Activated T-cell treated with anti-CD3 and anti-CD28 coated beads, Interleukin-2, amount 50 U/mL, for 1 hour (primary cell): Measurements from ENCODE around the gene ARSG.

Source experiments
- DNase-seq: peaks from one replicate; pipeline ENCODE4 v3.0.0-alpha.2; 2020

ARSG gene

GRCh38 chr17:68379692-68380677 lies 88.7 kb downstream of the ARSG start:
- DNase-seq = no peak

- DNase-seq = no peak
Measured at GRCh38 chr17:68381076-68381900, 90.0 kb downstream of the ARSG start.

- DNase-seq = no peak
Measured at GRCh38 chr17:68382582-68383085, 91.3 kb downstream of the ARSG start.

GRCh38 chr17:68383120-68383442 lies 91.8 kb downstream of the ARSG start:
- no peak for DNase-seq

DNA sequence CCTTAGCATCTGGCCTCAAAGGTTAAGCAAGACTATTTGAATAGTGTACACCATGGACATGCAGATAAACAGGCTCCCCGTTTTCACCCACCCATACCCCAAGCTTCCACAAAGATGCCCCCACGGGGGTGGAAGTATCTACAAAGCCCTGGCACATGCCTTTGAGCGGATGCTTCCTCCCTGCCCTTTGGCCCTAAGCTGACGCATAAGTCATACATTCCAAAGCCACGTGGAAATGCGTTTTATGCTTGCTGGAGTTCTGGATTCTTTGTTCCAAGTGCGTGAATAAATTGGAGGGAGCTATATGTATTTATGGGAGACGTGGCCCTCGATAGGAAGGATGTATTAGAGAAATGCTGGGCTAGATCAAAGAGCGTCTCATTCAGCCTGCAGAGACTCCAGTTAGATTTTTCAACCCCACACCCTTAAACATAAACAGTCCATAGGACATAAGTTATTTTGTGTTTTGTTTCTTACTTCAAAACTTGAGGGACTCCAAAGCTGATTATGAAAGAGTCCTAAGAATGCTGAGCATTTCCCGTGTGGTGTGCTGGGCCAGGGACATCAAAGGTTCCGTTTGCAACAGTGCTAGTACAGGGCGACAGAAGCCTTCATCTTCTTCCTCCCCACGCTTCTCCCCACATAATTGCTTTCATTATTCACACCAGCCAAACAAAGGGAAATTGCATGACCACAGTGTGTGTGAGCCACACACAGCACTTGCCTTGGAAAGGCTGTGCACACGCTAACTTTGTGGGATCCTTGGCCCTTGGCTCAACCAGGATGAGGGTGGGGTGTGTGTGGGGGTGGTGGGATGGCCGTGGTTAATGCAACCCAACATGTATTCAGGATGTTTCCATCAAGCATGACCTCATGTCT lies 92.4 kb downstream of the ARSG start:
- DNase-seq = no peak

- DNase-seq = no peak
Measured at GRCh38 chr17:68384471-68384870, 93.2 kb downstream of the ARSG start.

GRCh38 chr17:68384941-68385340 lies 93.6 kb downstream of the ARSG start:
- no peak for DNase-seq

DNA sequence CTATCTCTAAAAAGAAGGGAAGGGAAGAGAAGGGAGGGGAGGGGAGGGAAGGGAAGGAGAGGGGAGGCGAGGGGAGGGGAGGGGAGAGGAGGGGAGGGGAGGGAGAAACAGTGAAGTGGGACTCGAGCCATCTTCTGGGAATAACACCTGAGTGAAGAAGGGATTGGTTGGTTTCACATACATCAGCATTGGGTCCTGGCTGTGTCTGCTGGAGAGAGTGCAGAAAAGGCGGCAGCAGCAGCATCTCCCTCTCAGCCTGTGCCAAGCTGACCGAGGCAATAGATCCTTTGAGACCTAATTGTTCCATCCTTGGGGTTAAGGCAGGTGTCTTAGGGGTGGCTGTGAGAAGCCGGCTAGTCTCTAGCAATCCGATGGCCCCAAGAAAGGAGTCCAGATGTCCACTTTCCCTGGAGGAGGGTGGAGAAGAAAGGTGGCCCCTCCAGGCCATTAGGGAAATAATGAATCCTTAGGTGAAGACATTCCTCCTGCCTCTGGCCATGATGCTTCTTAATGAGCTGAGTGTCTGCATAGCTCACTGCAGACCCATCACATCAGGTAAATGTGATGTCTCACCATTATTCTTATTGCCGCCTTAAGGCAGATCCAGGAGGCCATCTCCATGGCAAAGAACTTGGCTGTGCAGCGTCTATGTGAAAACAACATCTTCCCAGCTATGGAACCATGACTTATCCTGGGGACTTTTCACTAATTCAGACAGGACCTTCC lies 94.4 kb downstream of the ARSG start:
- no peak for DNase-seq

DNA sequence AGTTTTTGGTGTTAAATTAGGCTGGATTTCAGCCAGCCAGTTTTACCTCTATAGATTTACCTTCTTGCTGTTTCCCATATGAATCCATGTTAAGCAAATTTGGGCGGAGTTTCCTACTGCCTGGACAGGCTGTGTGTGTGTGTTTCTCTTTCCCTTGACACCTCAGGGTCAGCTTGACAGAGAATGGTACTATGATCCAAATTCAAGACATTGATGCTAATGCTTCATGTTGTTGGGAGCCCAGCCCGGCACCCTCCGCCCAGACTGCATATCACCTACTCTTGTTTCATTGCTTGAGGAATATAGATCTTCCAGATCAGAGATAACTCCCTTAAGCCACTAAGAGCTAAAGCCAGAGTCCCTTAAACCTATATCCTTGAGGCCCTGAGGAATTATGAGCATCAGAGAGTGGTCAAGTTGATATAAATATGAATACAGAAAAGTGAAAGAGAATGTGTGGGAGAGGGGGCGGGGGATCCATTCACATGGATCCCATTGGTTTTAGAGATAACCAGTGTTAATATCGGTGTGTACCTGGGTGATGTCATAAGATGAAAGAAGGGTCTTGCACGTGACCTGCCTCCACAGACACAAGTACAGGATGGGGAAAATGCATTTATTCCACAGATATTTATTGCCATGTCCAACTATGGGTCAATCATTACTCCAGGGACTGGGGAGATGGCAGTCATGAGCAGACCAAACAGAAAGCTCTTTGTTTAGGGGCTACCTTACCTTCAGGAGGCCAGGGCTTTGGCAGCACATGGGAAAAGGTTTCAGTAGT lies 96.3 kb downstream of the ARSG start:
- DNase-seq = no peak

DNA sequence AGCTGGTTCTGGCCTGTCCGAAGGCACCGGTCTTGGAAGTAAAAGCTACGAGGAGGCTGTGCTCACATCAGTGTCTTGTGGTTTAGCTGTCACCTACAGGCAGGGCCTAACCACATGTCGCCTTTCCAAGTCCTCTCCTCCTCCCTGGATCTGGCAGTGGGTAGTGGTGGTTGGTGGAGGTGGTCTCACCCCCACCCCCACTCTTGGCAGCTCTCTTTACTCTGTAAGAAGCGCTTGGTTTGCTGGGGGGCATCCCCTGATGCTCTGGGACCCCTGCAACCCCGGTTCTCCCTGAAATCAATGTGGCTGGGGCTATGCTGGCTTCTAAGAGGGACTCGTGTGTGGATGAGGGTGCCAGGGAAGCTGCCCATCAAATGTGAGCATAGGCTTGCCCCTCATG lies 97.7 kb downstream of the ARSG start:
- no peak for DNase-seq

- DNase-seq = no peak
Measured at GRCh38 chr17:68390888-68391545, 99.7 kb downstream of the ARSG start.

DNA sequence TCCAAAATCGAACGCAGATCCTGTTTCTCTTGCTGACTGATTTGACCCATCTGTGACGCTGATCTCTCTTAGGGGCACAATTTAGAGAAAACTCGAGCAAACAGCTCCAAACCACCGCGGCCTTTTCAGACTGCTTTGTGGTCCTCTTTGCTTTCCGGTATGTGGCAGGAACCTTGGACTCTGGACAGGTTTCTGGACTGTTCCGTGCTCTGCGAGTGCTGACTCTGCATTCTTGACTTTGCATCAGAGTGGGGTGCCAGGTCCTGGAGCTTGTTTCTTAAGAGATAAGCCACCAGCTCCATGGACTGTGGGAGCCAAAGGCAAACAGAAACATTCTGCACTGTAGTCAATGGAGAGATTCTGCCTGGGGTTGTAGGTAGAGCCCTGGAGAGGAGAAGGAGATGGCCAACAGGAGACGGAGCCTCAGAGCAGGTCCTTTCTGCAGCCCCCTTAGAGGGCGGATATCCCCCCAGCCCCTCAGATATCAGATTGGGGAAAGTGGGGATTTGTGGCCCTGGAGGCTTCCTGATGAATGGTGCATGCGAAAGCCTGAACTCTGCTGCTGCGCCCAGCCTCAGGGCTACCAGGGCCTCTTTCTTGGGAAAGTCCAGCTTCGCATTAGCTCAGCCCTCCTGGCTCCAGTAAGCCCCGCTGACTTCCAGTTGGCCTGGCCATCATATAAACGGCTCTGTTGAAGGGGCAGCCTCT lies 100.4 kb downstream of the ARSG start:
- no peak for DNase-seq

DNA sequence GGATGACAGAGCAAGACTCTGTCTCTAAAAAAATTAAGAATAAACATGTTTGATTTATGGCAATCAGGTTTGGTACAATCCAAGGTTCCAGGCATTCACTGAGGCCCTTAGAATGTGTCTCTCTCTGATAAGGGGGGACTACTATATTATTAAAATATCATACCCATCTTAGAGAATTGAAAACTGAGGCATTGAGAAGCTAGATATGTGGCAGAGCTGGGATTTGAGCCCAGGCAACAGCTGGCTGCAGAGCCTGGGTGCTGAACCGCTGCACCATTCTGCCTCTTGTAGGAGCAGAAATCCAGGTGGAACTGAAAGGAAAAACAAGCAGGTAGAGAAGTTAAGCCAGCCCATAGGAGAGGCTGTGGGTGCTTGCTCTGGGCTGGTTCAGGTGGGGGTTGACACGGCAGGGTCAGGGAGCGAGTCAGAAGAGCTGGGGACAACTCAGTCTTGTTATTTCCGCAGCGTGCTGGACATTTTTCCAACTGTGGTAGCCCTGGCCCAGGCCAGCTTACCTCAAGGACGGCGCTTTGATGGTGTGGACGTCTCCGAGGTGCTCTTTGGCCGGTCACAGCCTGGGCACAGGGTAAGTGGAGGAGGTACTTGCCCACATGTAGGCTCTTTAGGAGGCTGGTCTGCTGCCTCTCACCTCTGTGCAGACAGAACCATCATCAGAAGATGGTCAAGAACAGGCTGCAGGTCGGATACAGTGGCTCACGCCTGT lies 103.5 kb downstream of the ARSG start:
- DNase-seq = no peak

DNA sequence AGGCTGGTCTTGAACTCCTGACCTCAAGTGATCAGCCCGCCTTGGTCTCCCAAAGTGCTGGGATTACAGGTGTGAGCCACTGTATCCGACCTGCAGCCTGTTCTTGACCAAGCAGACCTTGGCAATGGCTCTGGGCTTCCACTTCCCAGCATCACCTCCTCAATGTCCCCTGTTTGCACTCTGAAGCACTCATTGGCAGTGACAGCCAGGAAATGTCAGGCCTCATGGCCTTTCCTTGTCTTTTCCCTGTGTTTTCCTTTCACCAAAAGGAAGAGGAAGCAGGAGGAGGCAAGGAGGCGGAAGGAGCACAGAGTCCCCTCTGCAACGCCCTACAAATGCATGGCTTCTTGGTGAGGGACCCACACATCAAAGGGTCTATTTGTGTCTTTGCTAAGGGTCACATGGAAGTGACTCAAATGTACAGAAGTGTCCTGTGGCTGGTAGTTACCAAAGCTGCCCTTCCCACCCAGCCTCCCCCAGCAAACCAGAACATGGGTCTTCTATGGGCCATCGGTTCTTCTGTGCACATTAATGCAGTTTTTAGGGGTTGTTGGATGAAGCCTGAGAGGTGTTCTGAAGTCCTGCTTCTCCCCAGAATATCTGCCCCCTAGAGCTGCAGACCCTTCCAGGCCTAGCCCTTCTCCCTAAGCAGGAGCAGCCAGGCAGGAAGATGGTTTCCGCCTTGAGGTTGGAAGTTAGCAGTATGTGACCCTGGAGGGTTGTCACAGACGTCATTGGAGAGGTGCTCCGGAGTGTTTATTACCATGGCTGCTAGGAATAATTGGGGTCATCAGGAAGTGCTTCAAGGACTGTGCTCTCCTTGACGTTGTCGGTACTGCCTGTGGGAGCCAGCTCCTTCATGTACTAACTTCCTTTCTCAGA lies 105.2 kb downstream of the ARSG start:
- DNase-seq = no peak

GRCh38 chr17:68397108-68397536 lies 105.8 kb downstream of the ARSG start:
- DNase-seq = no peak

GRCh38 chr17:68398691-68399637 lies 107.7 kb downstream of the ARSG start:
- DNase-seq = no peak
